Liver (tissue), 3 donors: ENCODE measurements around the gene TMEM151B.

Experiments used
- ATF3 ChIP-seq: IDR thresholded peaks from 2 replicates; pipeline ENCODE4 v1.6.1; 2016; ENCODE audit warnings: antibody characterized with exemption
- CTCF ChIP-seq: fragments of 150-350 bp; IDR thresholded peaks from 2 replicates; pipeline ENCODE4 v1.5.1; 2017; ENCODE audit warnings: improper control_type of control experiment, low read depth, low read length; ENCODE audit not compliant: missing input control
- EGR1 ChIP-seq, 2 donors: IDR thresholded peaks; 2 replicates each; pipeline ENCODE4 v1.6.1; 2016 to 2018; ENCODE audit warnings: antibody characterized with exemption in 2 of 2, low read depth in 2 of 2
- RAD21 ChIP-seq, 2 donors: IDR thresholded peaks; 2 replicates each; pipeline ENCODE4 v1.6.1; 2016; ENCODE audit warnings: antibody characterized with exemption in 2 of 2, mild to moderate bottlenecking in 2 of 2
- RXRA ChIP-seq, 2 donors: IDR thresholded peaks; 2 replicates each; pipeline ENCODE4 v1.6.1; 2017 to 2018; ENCODE audit warnings: antibody characterized with exemption in 2 of 2, mild to moderate bottlenecking in 1 of 2
- SP1 ChIP-seq: IDR thresholded peaks from 2 replicates; pipeline ENCODE4 v1.6.1; 2018; ENCODE audit warnings: antibody characterized with exemption, mild to moderate bottlenecking
- ZBTB33 ChIP-seq: IDR thresholded peaks from 2 replicates; pipeline ENCODE4 v1.6.1; 2016; ENCODE audit warnings: antibody characterized with exemption
- donor health status: healthy.
- donor health status: healthy.

GRCh38 chr6:44303842-44304241 lies 33.6 kb downstream of the TMEM151B start:
- TF ChIP-seq CTCF = no peak
- TF ChIP-seq EGR1 (IDR thresholded peaks at IDR 0.05; ENCODE audit: low read depth in 2 of 2) = no peak
- no peak for TF ChIP-seq RXRA (IDR thresholded peaks at IDR 0.05)
- no peak for TF ChIP-seq ZBTB33
- no peak for TF ChIP-seq RAD21 (IDR thresholded peaks at IDR 0.05)
- TF ChIP-seq ATF3 = no peak
- TF ChIP-seq SP1 = no peak
